Measurements from ENCODE around the gene BAHCC1.

DNA sequence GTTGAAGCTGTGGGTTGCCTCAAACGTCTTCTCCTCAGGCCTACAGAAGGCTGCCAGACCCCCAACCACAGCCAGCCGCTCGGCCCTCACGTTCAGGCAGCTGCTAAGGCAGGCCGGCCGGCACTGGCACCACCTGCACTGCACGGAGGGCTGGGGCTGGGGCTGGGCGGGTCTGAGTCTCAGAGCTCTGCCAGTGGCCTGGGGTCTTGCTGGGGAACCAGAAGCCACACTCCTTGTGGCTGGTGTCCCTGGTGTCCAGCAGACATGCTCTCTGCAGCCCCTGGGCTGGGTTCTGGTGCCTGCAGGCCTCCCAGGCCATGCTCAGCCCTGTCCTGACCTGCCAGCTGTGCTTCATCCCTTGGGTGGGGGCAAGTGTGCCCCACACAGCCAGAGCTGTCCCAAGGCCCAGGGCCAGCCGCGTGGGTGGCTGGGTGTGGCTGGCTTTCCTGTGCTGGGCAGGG lies 42.0 kb downstream of the BAHCC1 start:
- TF ChIP-seq EZH2phosphoT487 (IDR thresholded peaks at IDR 0.05; ENCODE audit: borderline replicate concordance, low read length) (no peak), EZH2 (IDR thresholded peaks at IDR 0.05; ENCODE audit: low read length, unreplicated experiment) (no peak)
